Frontal cortex (tissue), 4 donors: ENCODE measurements around the gene SERINC2. TPM values are rescaled to one million over a fixed set of nuclear protein-coding genes. Genes with fewer than 3 reads are reported as not detected.
A peak's percentile ranks its signal among the peaks of the same experiment; 100 is the strongest.

Source experiments
- DNase-seq, 2 donors: peaks; one replicate each; pipeline ENCODE4 v3.0.0; 2012; ENCODE audit warnings: low spot score in 2 of 2
- FAIRE-seq: peaks from 2 replicates; lab custom pipeline; 2012; peaks lifted over from hg19 to GRCh38; lab: Jason Lieb, UNC
- total RNA-seq: library from RNA; depleted of rRNA; stranded (reverse); fragments of >200 nt; gene quantifications from one replicate; pipeline ENCODE4 v1.2.3, GENCODE V29; 2014
- donor health status: control.
- donor health status: control.
- donor health status: control.

The SERINC2 gene
- total RNA-seq, 1 donor from 2014 or later, result 0.41 TPM

GRCh38 chr1:31410871-31411270 is 2.1 kb upstream of the SERINC2 start:
- DNase-seq (no peak), FAIRE-seq (no peak)

DNA sequence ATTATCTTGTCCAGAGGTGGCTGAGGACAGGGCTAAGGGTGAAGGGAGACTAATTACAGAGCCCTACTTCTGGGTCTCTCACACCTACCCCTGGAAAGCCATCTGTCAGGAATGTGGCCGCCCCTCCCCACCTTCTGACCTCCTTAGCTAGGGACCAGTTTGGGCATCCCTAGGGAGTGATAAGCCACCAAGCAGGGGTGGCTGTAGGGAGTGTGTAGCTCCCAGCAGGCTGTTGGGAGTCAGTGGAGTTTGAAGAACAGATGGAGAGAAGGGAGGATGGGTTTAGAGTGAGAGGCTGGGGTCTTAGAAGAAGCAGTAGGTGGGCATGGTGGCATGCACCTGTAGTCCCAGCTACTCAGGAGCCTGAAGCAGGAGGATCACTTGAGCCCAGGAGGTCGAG is 808 bp upstream of the SERINC2 start:
- DNase-seq, result no peak
- FAIRE-seq, result no peak

- no peak for FAIRE-seq
Observed at GRCh38 chr1:31413405-31414001, 490 bp downstream of the SERINC2 start.

GRCh38 chr1:31414980-31415370 is 2.0 kb downstream of the SERINC2 start:
- DNase-seq (no peak), FAIRE-seq (no peak)

More at GRCh38 chr1:31413405-31414001, 490 bp downstream of the SERINC2 start:
- peak in 1 of 2 donors; percentile 56 for DNase-seq

DNA sequence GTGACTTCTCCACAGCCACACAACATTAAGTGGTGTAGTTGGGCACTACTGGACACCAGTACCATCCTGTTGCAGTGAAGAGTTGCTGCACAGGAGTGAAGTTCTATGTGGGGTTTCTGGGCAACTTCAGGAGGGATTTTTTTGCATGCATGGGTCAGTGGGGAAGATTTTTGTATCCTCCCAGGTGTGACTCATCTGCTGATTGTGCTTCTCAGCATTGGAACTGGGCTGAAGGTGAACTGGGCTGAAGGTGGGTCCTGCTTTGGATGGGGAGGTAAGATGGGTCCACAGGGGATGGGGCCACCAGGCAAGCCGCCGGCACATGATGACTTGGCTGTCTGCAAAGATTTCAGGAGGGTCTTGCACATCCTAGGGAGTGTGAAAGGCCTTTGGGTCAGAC is 2.6 kb downstream of the SERINC2 start:
- FAIRE-seq (no peak), DNase-seq (no peak)

- DNase-seq (no peak), FAIRE-seq (no peak)
Observed at GRCh38 chr1:31416101-31416736, 3.2 kb downstream of the SERINC2 start.

GRCh38 chr1:31417148-31417547 is 4.1 kb downstream of the SERINC2 start:
- FAIRE-seq, result no peak
- DNase-seq, result no peak

DNA sequence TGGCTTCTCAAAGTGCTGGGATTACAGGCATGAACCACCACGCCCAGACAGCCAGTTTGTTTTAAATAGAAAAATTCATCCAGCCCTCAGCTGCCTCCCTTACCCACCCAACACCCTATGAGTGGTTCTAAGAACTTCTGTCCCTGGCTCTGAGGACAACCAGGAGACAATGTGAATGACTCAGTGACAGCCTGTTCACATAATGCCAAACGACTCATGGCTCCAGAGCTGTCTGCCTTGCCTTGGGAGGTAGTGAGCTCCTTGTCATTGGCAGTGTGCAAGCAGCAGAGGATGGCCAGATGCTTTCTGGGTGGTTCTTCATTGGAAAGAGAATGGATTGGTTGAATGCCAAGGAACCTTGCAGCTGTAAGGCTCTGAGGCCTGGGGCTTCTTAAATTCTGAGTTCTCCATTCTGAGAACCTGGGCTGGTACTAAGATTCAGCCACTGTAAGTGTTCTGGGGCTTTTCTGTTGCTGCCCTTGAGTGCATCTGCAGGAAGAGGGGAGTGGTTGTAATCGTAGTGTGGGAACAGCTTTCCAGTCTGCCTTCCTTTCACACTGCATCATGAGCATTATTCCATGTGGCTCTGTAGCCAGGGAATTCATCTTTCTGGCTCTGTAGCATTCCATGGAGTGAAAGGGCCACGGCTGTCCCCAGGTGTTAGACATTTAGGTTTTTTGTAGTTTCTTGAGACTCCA is 5.8 kb downstream of the SERINC2 start:
- FAIRE-seq, result no peak
- DNase-seq, result no peak

- FAIRE-seq (no peak), DNase-seq (no peak)
Observed at GRCh38 chr1:31420716-31421115, 7.7 kb downstream of the SERINC2 start.

- DNase-seq (no peak), FAIRE-seq (no peak)
Observed at GRCh38 chr1:31421371-31422040, 8.5 kb downstream of the SERINC2 start.

DNA sequence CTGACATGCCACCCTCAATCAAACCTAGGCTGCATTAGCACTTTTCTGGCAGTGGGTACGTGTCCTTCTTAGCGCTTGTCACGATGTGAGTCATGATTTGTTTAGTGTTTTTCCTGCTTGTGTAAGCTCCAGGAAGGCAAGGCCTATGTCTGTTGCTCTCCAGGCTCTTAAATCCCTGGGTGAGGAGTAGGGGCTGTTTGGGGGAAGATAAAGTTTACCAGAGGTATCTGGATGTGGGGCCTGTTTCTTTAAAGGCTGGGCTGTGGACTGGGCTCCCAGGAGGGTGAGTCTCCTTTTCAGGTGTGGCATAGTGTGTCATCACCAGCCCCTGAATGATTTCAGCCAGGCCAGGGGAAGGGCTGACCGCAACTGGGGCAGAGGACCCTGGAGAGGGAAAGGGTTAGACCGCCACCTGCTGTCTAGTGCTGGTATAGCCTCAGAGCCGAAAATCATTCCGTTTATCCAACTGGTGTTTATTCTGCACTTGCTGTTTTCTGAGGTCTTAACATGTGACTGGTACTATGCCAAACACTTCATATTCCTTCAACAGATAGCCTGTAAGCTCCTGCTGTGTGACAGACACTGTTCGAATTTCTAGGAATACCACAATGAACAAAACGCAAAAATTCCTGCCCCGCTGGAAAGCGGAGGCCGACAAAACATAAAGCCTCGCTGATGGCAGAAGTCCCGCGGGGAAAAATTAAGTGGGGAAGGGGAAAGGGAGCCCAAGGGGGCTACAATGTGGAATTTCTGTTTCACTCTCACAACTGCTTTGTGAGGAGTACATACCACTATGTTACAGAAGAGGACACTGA is 9.7 kb downstream of the SERINC2 start:
- no peak for FAIRE-seq

DNA sequence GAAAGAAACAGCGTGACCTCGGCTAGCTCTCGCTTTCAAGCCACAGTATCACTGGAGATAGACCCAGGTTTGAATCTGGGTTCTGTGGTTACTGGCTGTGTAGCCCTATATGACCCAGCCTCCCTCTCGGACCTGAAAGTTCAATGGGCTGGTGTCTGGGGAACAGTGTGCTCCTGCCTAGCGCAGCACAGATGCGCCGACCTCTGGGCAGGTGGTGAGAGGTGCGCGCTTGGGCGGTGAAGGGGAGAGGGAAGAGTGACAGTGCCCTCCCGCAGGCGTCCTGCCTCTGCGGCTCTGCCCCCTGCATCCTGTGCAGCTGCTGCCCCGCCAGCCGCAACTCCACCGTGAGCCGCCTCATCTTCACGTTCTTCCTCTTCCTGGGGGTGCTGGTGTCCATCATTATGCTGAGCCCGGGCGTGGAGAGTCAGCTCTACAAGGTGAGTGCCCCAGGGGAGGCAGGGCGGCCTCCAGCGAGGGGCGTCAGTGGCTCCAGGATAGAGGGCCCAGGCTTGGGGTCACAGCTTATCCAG is 10.5 kb downstream of the SERINC2 start:
- DNase-seq (no peak), FAIRE-seq (no peak)

More for the DNA sequence above, 9.7 kb downstream of the SERINC2 start:
- DNase-seq, result peak; percentile 65 to 81

- DNase-seq, result no peak
- FAIRE-seq, result no peak
Observed at GRCh38 chr1:31424568-31424967, 11.6 kb downstream of the SERINC2 start.

GRCh38 chr1:31425301-31426081 is 12.5 kb downstream of the SERINC2 start:
- no peak for FAIRE-seq
- DNase-seq, result no peak

- FAIRE-seq, result no peak
- DNase-seq, result no peak
Observed at GRCh38 chr1:31426249-31426922, 13.4 kb downstream of the SERINC2 start.

DNA sequence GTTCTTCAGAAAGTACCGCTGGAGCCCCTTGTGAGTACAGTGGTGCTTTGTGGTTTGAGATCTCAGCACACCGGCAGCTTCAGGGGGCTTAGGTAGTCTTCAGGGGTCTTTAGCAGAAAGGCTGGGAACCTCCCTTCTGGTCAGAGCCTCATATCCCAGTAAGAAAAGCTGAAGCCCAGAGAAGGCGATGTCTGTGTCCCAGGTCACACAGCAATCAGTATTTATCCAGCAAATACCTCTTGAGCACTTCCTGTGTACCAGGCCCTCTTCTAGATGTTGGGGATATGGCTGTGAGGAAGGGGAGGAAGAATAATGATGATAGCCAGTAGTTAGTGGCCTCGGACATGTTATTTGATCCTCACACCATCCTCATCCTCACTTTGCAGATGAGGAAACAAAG is 14.3 kb downstream of the SERINC2 start:
- DNase-seq (no peak), FAIRE-seq (no peak)

DNA sequence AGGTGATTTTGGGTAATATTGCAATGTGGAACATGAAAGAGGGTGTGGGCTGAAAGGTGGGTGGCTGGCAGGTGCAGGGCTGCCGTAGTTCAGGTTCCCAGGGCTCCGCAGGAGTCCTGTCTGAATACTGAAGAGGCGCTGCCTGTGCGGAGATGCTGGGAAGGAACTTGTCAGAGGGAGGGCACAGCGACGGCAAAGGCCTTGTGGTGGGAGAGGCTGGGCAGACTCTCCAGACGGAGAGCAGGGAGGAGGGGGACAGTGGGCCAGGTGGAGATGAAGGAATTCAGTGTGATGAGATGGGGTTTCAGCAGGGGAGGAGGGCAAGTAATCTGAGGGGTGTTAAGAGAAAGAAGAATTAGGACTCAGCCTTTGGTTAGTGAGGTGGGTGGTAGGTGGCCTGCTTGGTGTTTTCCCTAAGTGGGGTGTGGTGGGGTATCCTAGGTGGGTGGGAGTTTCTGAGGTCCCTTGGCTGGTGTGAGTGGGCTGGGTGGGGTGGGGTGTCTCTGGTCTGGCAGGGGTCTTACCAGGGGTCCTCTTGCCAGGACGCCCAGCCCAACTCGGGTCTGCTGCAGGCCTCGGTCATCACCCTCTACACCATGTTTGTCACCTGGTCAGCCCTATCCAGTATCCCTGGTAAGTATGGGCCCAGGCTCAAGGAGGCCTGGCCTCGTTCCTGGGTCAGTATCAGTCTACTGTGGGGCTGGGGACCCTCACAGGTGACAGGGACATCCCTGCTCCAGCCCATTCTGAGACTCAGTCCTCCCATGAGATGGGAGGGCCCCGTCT is 15.6 kb downstream of the SERINC2 start:
- FAIRE-seq (no peak), DNase-seq (no peak)

DNA sequence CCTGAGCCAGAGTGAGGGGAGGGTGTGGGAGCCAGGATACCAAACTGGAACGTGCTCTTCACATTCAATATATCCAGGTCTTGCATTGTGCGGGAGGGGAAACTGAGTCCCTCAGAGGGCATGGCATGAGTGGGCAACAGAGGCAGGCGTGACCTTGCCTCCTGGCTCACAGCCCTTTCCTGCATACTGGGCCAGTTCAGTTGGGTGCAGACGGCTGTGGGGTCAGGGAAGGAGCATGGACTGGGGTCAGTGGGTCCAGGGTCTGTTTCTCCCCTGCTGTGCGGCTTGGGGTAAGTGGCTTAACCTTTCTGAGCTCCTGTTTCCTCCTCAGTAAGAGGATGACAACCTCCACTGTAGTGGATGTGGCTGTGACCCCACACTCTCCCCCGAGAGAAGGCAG is 16.6 kb downstream of the SERINC2 start:
- FAIRE-seq (no peak), DNase-seq (no peak)
